SK-N-SH (cell line): Measurements from ENCODE around the gene WDR27.

Experiments used
- CTCF ChIP-seq: fragments of 200-600 bp; sonication (generic); IDR thresholded peaks from 2 replicates; pipeline ENCODE4 v1.6.1; 2017; ENCODE audit warnings: antibody characterized with exemption, mild to moderate bottlenecking, moderate library complexity
- EZH2phosphoT487 ChIP-seq: fragments of 200-600 bp; sonication (generic); IDR thresholded peaks from 2 replicates; pipeline ENCODE4 v1.6.1; 2017; ENCODE audit warnings: low read depth, mixed run types, mild to moderate bottlenecking, antibody characterized with exemption, moderate library complexity, borderline replicate concordance
- FOXM1 ChIP-seq: IDR thresholded peaks from 2 replicates; pipeline ENCODE4 v1.4.0; 2012; ENCODE audit warnings: low read depth, mild to moderate bottlenecking
- JUND ChIP-seq: IDR thresholded peaks from 2 replicates; pipeline ENCODE4 v1.4.0; 2012
- MXI1 ChIP-seq: IDR thresholded peaks from 2 replicates; pipeline ENCODE4 v1.6.1; 2012; ENCODE audit warnings: mild to moderate bottlenecking, low read depth, low read length, improper control_type of control experiment
- RAD21 ChIP-seq: IDR thresholded peaks from 2 replicates; pipeline ENCODE4 v1.6.1; 2012; ENCODE audit warnings: mild to moderate bottlenecking, low read length
- RFX5 ChIP-seq: IDR thresholded peaks from 2 replicates; pipeline ENCODE4 v1.6.1; 2012; ENCODE audit warnings: mild to moderate bottlenecking, improper control_type of control experiment, low read length
- RXRA ChIP-seq: IDR thresholded peaks from 2 replicates; pipeline ENCODE4 v1.4.0; 2012; ENCODE audit warnings: low read depth, mild to moderate bottlenecking, borderline replicate concordance
- SIN3A ChIP-seq: IDR thresholded peaks from 2 replicates; pipeline ENCODE4 v1.6.1; 2012; ENCODE audit warnings: low read depth, mild to moderate bottlenecking, low read length, moderate library complexity, borderline replicate concordance
- SMC3 ChIP-seq: IDR thresholded peaks from 2 replicates; pipeline ENCODE4 v1.6.1; 2012; ENCODE audit warnings: low read depth, low read length, improper control_type of control experiment
- TAF1 ChIP-seq: IDR thresholded peaks from 2 replicates; pipeline ENCODE4 v1.6.1; 2012; ENCODE audit warnings: low read depth, mild to moderate bottlenecking, low read length, moderate library complexity, borderline replicate concordance
- USF2 ChIP-seq: fragments of 150-350 bp; IDR thresholded peaks from 2 replicates; pipeline ENCODE4 v1.6.1; 2017; ENCODE audit warnings: antibody characterized with exemption, low read length, low read depth, borderline replicate concordance
- ZBTB33 ChIP-seq: IDR thresholded peaks from 2 replicates; pipeline ENCODE4 v1.4.0; 2012; ENCODE audit warnings: low read depth, borderline replicate concordance

DNA sequence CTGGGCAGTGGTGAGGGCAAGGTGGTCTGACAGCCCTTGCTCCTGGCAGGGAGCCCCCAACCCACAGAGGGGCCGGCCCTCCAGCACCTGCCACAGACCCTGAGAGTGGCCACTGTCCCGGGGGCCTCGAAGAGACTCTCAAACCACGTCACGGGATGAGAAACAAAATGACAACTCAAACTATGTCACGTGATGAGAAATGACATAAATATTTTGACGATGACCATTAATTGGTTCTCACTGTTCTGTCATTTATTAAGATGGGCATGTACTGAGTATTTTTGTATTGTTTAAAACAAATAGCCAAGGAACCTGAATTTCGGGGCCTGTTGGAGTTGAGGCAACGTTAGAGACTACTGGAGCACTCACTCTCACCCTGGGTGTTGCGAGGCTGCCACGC is 135.5 kb downstream of the WDR27 start:
- no peak for TF ChIP-seq JUND
- TF ChIP-seq FOXM1: no peak
- TF ChIP-seq EZH2phosphoT487: no peak
- TF ChIP-seq TAF1: no peak
- no peak for TF ChIP-seq CTCF
- TF ChIP-seq MXI1: no peak
- no peak for TF ChIP-seq USF2
- no peak for TF ChIP-seq ZBTB33
- TF ChIP-seq RFX5: no peak
- no peak for TF ChIP-seq SIN3A
- no peak for TF ChIP-seq SMC3
- no peak for TF ChIP-seq RXRA
- no peak for TF ChIP-seq RAD21
